Lower leg skin (tissue), 4 donors: Measurements from ENCODE around the gene PSAT1. TPM values are rescaled to one million over a fixed set of nuclear protein-coding genes. Genes with fewer than 3 reads are reported as not detected.

Source experiments
- DNase-seq, 2 donors: peaks; one replicate each; pipeline ENCODE4 v3.0.0-alpha.2; 2019; ENCODE audit warnings: low spot score in 2 of 2
- H3K4me3 ChIP-seq: fragments of 200-600 bp; sonication (generic); 2 replicates; pipeline ENCODE4 v1.5.1; 2017; ENCODE audit warnings: mild to moderate bottlenecking, low read depth; ENCODE audit not compliant: poor library complexity, severe bottlenecking
- CTCF ChIP-seq, 3 donors: fragments of 450-650 bp; IDR thresholded peaks; one replicate each; pipeline ENCODE4 v1.5.1; 2016; ENCODE audit warnings: antibody characterized with exemption in 3 of 3, mild to moderate bottlenecking in 3 of 3, moderate library complexity in 2 of 3
- POLR2A ChIP-seq, 2 donors: fragments of 450-650 bp; IDR thresholded peaks; one replicate each; pipeline ENCODE4 v1.6.1; 2016 to 2017; ENCODE audit warnings: antibody characterized with exemption in 2 of 2, mild to moderate bottlenecking in 1 of 2, moderate library complexity in 1 of 2
- WGBS, 2 donors: methylation state at CpG; one replicate each; pipeline ENCODE4 v1.1.5; 2018; 5-methylcytosine and 5-hydroxymethylcytosine counted together
- intact Hi-C: fragments of 100-400 bp; cut with DNase I; formaldehyde crosslinking; loops from one replicate; pipeline ENCODE4 v1.15.0; 2023; ENCODE audit warnings: low total_unique reads
- total RNA-seq, 4 donors: library from RNA; depleted of rRNA; stranded (reverse); fragments of >200 nt; gene quantifications; one replicate each; pipeline ENCODE4 v1.1.0, GENCODE V29; 2016

PSAT1 gene
- total RNA-seq, 4 donors from 2014 or later: 50.2 to 106 (median 75.3) TPM

DNA sequence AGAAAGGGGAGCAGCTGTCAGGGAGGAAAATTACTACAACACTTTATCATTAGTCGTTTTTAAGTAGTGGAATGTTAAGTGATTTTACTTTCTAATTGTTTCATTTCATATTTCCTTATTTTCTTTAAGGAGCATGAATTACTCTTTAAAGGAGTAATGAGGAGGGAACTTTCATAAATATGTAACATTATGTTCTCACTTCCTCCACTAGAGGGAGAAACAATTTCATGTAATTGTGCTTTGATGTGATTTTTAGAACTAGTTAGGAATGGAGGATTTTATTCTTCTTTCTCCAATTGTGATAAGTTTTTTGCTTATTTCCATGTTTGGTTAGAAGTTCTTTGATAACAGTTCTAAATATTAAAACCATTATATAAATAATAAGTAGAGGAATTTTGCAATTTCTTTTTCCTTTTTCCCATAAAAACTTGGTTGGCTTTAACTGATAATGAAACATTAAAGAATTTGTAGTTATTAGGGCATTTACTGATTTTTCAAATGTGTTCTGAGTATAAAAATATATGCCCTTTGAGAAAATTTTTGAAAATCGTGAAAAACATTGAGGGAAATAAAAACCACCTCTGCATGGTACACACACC lies 35.4 kb upstream of the PSAT1 start:
- WGBS, 2 donors: 40 to 46% methylated on average over 2 of the region's 2 CpGs
- H3K4me3 ChIP-seq: no peak overlapping the region
- TF ChIP-seq CTCF (IDR thresholded peaks at IDR 0.05) (no peak), POLR2A (IDR thresholded peaks at IDR 0.05) (no peak)
- no peak for DNase-seq
- intact Hi-C loops: no loop called here

DNA sequence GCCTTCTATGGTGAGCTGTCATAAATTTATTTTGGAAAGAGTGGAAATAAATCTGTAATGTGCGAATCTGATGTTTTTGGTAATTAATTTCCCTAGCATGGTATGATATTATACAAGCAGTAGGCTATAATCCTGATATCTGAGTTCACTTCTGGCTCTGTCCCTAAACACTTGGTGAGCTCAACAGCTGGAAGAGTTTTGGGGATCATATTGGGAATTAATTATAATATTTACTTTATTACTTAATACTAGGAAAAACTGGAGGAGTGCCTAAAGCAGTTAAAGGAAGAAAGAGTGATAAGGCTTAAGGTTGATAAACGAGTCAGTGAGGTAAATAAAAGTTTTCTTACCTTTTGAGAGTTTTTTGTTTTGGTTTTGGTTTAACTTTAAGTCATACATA lies 34.3 kb upstream of the PSAT1 start:
- intact Hi-C loops: no loop called here
- WGBS, 2 donors: 74 to 76% methylated on average over 2 of the region's 2 CpGs

DNA sequence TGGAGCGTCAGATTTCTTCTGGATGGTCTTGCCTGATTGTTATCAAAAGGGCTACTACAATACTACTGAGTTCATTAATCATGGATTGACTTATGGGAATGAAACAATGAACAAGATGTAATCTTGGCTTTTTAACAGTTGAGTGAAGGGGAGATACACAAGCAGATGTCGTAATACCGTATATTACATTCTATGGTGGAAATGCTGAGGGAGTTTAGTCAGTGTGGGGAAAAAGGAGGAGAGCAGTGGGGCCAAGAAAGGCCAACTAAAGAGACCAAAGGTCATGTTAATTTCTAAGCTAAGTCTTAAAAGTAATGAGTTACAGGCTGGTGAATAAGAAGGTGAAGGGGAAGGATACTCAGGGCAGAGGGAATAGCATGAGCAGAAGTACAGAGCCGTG lies 29.0 kb upstream of the PSAT1 start:
- 93 to 94% methylated on average over 4 of the region's 4 CpGs for WGBS, 2 donors
- DNase-seq: no peak
- no peak overlapping the region for H3K4me3 ChIP-seq
- intact Hi-C loops: no loop called here
- TF ChIP-seq POLR2A (IDR thresholded peaks at IDR 0.05) (no peak), CTCF (IDR thresholded peaks at IDR 0.05) (no peak)

More for the DNA sequence above, 34.3 kb upstream of the PSAT1 start:
- DNase-seq: no peak
- no peak overlapping the region for H3K4me3 ChIP-seq
- no peak for TF ChIP-seq CTCF (IDR thresholded peaks at IDR 0.05)
- no peak for TF ChIP-seq POLR2A (IDR thresholded peaks at IDR 0.05)

- DNase-seq: no peak
- TF ChIP-seq CTCF (IDR thresholded peaks at IDR 0.05) (no peak), POLR2A (IDR thresholded peaks at IDR 0.05) (no peak)
- intact Hi-C loops: no loop called here
Observed at GRCh38 chr9:78269784-78270183, 27.1 kb upstream of the PSAT1 start.

GRCh38 chr9:78272307-78272706 lies 24.6 kb upstream of the PSAT1 start:
- intact Hi-C loops: no loop called here
- no peak for DNase-seq
- no peak overlapping the region for H3K4me3 ChIP-seq
- no peak for TF ChIP-seq CTCF (IDR thresholded peaks at IDR 0.05)
- TF ChIP-seq POLR2A (IDR thresholded peaks at IDR 0.05): no peak

More at GRCh38 chr9:78269784-78270183, 27.1 kb upstream of the PSAT1 start:
- H3K4me3 ChIP-seq: no peak overlapping the region

DNA sequence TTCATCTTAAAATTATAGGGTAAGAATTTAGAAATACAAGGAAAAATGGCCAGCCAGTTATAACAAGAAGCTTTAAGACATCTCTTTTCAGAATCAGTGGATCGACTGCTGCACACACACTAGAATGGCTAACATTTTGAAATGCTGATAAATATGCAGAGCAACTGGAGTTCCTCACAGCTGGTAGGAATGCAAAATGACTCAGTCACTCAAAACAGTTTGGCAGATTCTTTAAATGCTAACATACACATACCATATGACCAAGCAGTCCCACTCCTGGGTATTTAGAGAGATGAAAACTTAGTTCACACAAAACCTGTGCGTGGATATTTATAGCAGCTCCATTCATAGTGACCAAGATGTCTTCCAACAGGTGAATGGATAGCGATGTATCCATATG lies 23.2 kb upstream of the PSAT1 start:
- 95 to 96% methylated on average over 3 of the region's 3 CpGs for WGBS, 2 donors
- intact Hi-C loops: no loop called here
- no peak for DNase-seq
- no peak overlapping the region for H3K4me3 ChIP-seq
- TF ChIP-seq POLR2A (IDR thresholded peaks at IDR 0.05): no peak
- no peak for TF ChIP-seq CTCF (IDR thresholded peaks at IDR 0.05)
